ENCODE data around the gene COL26A1. TPM values are rescaled to one million over a fixed set of nuclear protein-coding genes. Genes with fewer than 3 reads are reported as not detected.

Gene COL26A1
- total RNA-seq, 1 donor from 2014 or later = 0.11 TPM

DNA sequence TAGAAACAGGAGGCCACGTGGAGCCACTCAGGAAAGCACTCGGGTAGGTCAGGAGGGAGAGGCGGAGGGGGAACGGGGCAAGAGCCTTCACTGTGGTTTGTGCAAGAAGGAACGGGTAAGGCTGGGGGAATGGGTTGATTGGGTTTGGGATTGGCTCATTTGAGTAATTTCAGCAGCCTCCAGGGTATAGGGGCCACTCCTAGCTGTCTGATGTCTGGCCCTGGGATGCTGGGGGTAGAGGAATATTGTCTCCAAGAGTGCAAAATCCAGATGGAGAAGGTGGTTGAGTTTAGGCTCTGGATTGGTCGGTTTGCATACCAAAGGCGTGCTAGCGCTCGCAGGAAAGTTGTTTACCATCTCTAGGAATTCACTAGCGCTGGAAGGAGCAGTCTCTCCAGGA, 219.2 kb downstream of the COL26A1 start:
- intact Hi-C loops (cut with micrococcal nuclease) = no loop called here
- DNase-seq (ENCODE audit: low spot score) = no peak
- no peaks in the 10 kb centered on the region for H3K36me3 Mint-ChIP-seq (ENCODE audit: low read depth)
- H3K4me3 Mint-ChIP-seq (ENCODE audit: low read depth) = no peak overlapping the region
- peaks cover 2% of the 10 kb centered on the region for H3K27me3 Mint-ChIP-seq (ENCODE audit: low read depth)
- H3K9me3 Mint-ChIP-seq = no peaks in the 10 kb centered on the region
- H3K27ac Mint-ChIP-seq = no peak overlapping the region
- H3K4me1 Mint-ChIP-seq (ENCODE audit: low read depth) = no peaks in the 10 kb centered on the region

DNA sequence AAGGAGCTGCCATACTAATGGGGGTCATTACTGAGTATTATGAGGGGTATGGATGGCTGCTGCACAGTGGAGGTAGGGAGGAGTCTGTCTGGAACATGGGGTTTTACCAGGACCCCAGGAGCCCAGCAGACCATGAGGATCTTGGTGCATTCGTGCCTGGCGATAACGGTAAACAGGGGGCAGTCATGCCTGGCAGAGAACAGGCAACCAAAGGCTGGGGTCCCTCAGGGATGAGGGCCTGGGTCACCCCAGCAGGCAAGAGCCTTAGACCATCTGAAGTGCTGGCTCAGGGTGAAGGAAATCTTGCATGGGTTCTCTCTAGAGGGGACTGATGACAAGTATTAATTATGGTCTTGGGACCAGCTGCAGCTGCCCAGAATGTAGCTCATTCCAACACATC, 220.3 kb downstream of the COL26A1 start:
- Mint-ChIP-seq H3K9me3 (no peaks in the 10 kb centered on the region), H3K27me3 (ENCODE audit: low read depth) (peaks cover 2% of the 10 kb centered on the region), H3K27ac (no peak overlapping the region), H3K4me1 (ENCODE audit: low read depth) (peaks cover 2% of the 10 kb centered on the region), H3K36me3 (ENCODE audit: low read depth) (no peaks in the 10 kb centered on the region), H3K4me3 (ENCODE audit: low read depth) (no peak overlapping the region)
- no peak for DNase-seq (ENCODE audit: low spot score)
- intact Hi-C loops (cut with micrococcal nuclease) = no loop called here

DNA sequence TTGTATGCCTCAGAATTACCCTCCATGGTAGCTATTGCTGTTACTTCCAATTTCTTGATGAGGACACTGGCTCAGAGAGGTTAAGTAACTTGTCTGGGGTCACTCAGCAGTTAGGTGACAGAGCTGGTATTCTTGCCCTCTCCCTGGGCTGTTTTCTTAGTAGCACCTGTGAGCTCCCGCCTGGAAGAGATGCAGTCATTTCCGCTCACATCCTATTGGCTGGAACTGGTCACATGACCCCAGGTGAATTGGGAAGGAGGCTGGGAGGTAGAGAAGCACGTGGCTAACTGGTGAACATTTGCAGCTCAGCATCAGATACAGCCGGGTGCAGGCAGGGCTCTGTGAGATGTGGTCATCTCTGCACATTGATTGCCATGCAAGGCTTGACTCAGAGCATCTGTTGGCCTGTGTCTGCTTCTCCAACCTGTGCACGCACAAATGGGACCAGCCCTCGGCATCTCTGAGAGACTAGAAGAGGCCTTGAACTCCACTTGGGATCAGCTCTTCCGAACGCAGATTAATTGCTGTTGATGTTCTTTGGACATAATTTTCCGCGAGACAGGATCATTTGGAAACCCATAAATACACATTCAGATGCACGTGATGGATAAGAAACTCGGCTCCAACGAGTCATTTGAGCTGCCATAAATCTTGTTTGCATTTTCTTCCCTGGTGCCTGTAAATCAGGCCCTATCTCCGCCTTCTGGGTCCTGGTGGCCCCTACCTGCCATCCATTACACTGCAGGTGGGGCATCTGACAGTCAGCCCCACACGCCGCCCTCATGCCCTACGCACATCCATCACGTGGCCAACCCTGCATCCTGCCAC, 223.6 kb downstream of the COL26A1 start:
- intact Hi-C loops (cut with micrococcal nuclease) = no loop called here
- Mint-ChIP-seq H3K27me3 (ENCODE audit: low read depth) (no peaks in the 10 kb centered on the region), H3K9me3 (no peaks in the 10 kb centered on the region), H3K36me3 (ENCODE audit: low read depth) (no peaks in the 10 kb centered on the region), H3K4me1 (ENCODE audit: low read depth) (peaks cover 2% of the 10 kb centered on the region), H3K4me3 (ENCODE audit: low read depth) (no peak overlapping the region), H3K27ac (no peak overlapping the region)
- DNase-seq (ENCODE audit: low spot score) = no peak

DNA sequence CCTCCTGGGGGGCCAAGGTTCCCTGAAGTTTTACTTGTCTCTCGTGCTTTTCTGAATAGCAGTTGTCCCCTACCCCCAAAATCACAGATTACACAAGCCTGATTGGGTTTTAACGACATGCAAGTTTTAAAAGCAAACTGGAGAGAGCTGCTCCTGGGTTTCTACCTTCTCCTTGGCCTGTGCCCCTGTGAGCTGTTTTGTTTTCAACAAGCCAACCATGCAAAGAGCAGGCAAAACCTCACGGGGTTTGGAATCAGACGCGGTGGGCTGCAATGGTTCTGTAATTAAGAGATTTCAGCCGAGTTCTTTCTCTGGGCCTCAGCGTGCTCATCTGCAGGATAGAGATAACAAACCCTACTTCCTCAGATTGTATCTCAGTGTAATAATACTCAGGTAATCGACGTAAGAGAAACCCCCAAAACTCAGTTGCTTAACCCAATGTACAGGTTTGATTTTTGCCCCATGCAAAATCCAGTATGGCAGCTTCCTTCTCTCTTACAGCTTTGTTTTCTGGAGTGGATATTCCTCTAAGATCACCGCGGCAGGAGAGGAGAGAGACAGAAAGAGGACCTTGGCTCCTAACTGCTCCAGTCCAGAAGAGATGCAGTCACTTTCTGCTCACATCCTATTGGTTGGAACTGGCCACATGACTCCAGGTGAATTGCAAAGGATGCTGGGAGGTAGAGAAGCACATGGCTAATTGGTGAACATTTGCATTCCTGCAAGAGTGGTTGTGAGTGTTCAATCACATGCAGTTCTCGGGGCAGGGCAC, 224.4 kb downstream of the COL26A1 start:
- no peak overlapping the region for H3K27ac Mint-ChIP-seq
- no peak for DNase-seq (ENCODE audit: low spot score)
- intact Hi-C loops (cut with micrococcal nuclease) = no loop called here
- no peaks in the 10 kb centered on the region for H3K36me3 Mint-ChIP-seq (ENCODE audit: low read depth)
- H3K4me3 Mint-ChIP-seq (ENCODE audit: low read depth) = no peak overlapping the region
- H3K27me3 Mint-ChIP-seq (ENCODE audit: low read depth) = no peaks in the 10 kb centered on the region
- no peaks in the 10 kb centered on the region for H3K9me3 Mint-ChIP-seq
- H3K4me1 Mint-ChIP-seq (ENCODE audit: low read depth) = peaks cover 2% of the 10 kb centered on the region

DNA sequence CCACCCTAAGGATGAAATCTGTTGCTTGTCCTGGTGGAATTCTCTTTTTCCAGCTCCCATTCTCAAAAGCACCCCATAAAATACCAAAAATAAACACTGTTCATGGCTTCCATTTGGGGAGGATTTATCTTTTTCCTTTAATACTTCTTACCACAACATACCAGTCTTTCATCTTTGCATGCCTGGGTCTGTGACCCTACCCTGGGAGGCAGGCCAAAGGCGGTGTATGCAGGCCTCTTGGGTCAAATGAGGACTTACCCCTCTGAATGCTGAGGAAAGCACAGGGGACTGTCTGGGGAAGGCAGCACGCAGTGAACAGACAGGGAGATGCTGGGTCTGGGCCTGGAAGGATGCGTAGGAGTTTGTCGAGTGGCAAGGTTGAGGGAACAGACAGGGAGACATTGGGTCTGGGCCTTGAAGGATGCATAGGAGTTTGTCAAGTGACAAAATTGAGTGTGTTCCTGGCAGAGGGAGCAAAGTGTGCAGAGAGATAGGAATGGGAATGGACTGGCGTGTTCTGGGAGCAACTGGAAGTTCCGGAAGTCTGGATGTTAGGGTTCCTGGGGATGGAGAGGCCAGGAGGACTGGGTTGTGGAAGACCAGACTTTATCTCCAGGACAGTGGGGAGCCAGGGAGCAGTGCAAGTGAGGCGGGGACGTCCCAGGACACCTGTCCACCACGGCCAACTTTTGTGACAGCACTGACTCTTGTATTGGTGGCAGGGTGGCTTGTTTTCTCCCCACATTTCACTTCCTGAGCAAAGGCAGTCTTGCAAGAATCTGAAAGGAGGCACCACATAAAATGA, 225.7 kb downstream of the COL26A1 start:
- Mint-ChIP-seq H3K27ac (no peak overlapping the region), H3K4me1 (ENCODE audit: low read depth) (peaks cover 2% of the 10 kb centered on the region), H3K9me3 (no peaks in the 10 kb centered on the region), H3K36me3 (ENCODE audit: low read depth) (no peaks in the 10 kb centered on the region), H3K4me3 (ENCODE audit: low read depth) (no peak overlapping the region), H3K27me3 (ENCODE audit: low read depth) (no peaks in the 10 kb centered on the region)
- intact Hi-C loops (cut with micrococcal nuclease) = no loop called here
- no peak for DNase-seq (ENCODE audit: low spot score)

DNA sequence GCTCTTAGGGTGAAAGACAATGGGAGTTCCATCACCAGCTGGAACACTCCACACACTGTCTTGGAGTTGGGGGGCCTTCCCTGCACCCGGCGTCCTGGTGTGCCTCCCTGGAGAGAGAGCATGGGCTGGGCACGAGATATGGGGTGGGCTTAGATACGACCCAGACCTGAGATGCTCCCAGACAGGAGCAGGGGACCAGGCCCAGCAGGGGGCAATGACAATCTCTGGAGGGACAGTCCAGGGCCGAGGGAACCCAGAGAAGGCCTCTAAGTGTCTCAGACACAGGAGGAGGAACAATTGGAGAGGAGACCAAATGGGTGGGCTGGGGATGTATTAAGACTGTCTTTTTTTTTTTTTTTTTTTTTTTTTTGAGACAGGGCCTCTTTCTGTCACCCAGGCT, 226.4 kb downstream of the COL26A1 start:
- Mint-ChIP-seq H3K27me3 (ENCODE audit: low read depth) (no peaks in the 10 kb centered on the region), H3K9me3 (no peaks in the 10 kb centered on the region), H3K4me3 (ENCODE audit: low read depth) (no peak overlapping the region), H3K27ac (no peak overlapping the region), H3K36me3 (ENCODE audit: low read depth) (no peaks in the 10 kb centered on the region), H3K4me1 (ENCODE audit: low read depth) (peaks cover 2% of the 10 kb centered on the region)
- intact Hi-C loops (cut with micrococcal nuclease) = no loop called here
- no peak for DNase-seq (ENCODE audit: low spot score)

DNA sequence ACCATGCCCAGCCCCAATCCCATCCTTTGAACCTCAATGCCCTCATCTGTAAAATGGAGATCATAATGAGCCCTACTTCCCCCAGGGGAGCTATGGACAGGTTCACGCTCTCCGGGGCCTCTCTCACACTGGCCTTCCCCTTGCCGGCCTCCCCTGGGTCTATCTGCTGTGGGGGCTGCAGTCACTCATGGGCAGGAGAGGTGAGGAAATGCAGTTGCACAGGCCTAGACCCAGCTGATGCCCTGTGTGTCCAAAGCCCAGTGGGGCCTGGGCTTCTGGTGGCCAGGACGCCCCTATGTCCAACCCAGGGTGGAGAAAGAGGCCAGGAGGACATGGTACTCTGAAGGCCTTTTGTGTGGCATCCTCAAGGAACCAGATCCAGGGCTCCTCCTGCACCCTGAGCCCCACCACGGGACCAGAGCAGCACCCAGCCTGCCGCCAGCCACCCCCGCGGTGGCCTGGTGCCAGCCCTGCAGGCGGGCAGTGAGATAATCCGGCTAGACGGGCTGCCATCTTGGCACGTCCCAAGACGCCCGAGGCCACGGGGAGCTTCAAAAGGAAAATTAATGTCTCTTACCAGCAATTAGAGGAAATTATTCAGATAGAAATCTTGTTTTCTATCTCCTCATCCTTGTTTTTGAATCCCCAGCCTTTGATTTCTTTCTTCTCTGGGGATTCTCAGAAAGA, 227.4 kb downstream of the COL26A1 start:
- Mint-ChIP-seq H3K4me3 (ENCODE audit: low read depth) (no peak overlapping the region), H3K36me3 (ENCODE audit: low read depth) (no peaks in the 10 kb centered on the region), H3K9me3 (no peaks in the 10 kb centered on the region), H3K27ac (no peak overlapping the region), H3K4me1 (ENCODE audit: low read depth) (peaks cover 2% of the 10 kb centered on the region), H3K27me3 (ENCODE audit: low read depth) (no peaks in the 10 kb centered on the region)
- intact Hi-C loops (cut with micrococcal nuclease) = no loop called here
- DNase-seq (ENCODE audit: low spot score) = no peak

DNA sequence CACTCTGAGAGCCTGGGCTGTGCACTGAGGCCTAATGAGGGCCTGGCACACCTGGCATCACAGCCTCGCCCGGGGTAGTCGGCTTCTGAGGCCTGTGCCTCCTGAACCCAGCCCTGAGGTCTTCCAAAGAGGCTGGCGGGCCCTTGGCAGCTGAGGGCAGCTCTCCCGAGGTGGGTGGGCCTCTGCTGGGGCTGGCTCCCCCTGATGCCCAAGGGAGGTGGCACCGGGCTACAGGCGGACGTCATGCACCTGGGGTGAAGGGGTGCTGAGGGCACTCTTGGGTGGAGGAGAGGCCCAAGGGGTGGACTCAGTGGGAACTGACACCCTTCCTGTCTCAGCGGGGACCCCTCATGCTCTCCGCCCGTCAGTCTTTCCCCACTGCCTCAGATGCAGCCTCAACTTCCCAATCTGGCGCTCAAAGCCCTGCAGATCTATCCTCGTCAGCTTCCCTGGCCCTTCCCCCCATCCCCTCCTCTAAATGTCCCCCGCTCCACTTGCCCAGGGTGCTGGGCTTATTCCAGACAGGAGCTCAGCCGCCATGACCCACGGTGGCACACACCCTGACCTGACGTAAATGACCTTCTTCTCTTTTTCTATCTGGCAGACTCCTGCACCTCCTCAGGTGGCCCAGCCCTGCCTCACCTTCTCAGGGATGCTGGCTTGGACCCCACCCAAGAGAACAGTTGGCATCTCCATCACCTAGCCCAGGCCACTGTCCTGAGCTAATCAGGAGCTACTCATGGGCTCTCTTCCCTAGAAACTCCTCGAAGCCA, 228.2 kb downstream of the COL26A1 start:
- intact Hi-C loops (cut with micrococcal nuclease) = no loop called here
- H3K9me3 Mint-ChIP-seq = no peaks in the 10 kb centered on the region
- no peak overlapping the region for H3K4me3 Mint-ChIP-seq (ENCODE audit: low read depth)
- H3K4me1 Mint-ChIP-seq (ENCODE audit: low read depth) = peaks cover 2% of the 10 kb centered on the region
- H3K27me3 Mint-ChIP-seq (ENCODE audit: low read depth) = no peaks in the 10 kb centered on the region
- no peak for DNase-seq (ENCODE audit: low spot score)
- H3K36me3 Mint-ChIP-seq (ENCODE audit: low read depth) = no peaks in the 10 kb centered on the region
- no peak overlapping the region for H3K27ac Mint-ChIP-seq

DNA sequence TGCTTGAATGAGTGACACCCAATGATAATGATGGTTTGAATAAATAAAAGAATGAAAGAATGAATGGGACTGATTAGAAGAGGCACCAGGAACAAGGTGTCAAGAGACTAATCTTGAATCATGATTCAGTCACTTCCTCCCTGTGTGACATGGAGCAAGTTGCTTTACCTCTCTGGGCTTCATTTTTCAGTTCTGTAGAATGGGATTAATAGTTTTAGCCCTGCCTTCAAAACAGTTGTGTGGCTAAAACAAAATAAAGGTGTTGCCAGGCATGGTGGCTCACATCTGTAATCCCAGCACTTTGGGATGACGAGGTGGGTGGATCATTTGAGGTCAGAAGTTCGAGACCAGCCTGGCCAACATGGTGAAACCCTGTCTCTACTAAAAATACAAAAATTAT, 228.8 kb downstream of the COL26A1 start:
- H3K36me3 Mint-ChIP-seq (ENCODE audit: low read depth) = no peaks in the 10 kb centered on the region
- H3K27me3 Mint-ChIP-seq (ENCODE audit: low read depth) = no peaks in the 10 kb centered on the region
- intact Hi-C loops (cut with micrococcal nuclease) = no loop called here
- no peak for DNase-seq (ENCODE audit: low spot score)
- no peaks in the 10 kb centered on the region for H3K9me3 Mint-ChIP-seq
- H3K4me1 Mint-ChIP-seq (ENCODE audit: low read depth) = peaks cover 2% of the 10 kb centered on the region
- H3K27ac Mint-ChIP-seq = no peak overlapping the region
- no peak overlapping the region for H3K4me3 Mint-ChIP-seq (ENCODE audit: low read depth)

DNA sequence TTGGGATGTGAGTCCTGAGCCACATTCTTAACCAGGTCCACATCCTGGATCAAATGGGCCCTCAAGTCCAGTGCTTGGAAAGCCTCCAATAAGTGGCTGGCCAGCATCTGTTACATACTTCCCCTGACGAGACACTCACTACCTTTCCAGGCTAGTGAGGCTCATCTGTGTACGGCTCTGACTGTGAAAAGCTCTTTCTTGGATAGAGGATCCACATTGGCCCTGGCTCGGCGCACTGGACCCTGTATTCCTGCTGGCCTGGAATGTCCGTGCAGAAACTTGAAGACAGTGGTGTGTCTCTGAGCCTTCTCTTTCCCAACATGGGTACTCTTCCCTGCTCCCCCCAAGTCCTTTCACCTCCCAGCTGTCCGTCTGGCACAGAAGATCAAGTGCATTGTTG, 230.9 kb downstream of the COL26A1 start:
- Mint-ChIP-seq H3K4me3 (ENCODE audit: low read depth) (no peak overlapping the region), H3K27ac (no peak overlapping the region), H3K36me3 (ENCODE audit: low read depth) (no peaks in the 10 kb centered on the region), H3K27me3 (ENCODE audit: low read depth) (no peaks in the 10 kb centered on the region), H3K9me3 (no peaks in the 10 kb centered on the region), H3K4me1 (ENCODE audit: low read depth) (no peaks in the 10 kb centered on the region)
- intact Hi-C loops (cut with micrococcal nuclease) = no loop called here
- no peak for DNase-seq (ENCODE audit: low spot score)

DNA sequence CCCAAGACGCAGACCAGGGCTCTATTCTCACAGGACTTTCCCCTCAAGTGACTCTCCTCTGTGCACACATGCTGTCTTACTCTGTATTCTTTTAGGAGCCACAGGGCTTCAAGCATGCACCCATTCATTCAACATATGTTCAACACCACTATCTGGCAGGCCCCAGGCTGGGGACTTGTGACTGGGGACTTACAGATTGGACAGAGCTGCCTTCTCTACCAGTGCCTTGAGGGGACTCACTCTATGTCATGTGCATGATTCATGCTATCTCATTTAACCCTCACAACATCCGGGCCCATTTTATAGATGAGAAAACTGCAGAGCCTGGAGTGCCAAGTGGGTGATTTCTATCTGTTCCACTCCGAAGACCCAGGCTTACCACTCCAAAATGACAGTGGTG, 232.1 kb downstream of the COL26A1 start:
- no peaks in the 10 kb centered on the region for H3K9me3 Mint-ChIP-seq
- no peaks in the 10 kb centered on the region for H3K4me1 Mint-ChIP-seq (ENCODE audit: low read depth)
- H3K4me3 Mint-ChIP-seq (ENCODE audit: low read depth) = no peak overlapping the region
- H3K27ac Mint-ChIP-seq = no peak overlapping the region
- H3K36me3 Mint-ChIP-seq (ENCODE audit: low read depth) = no peaks in the 10 kb centered on the region
- no peaks in the 10 kb centered on the region for H3K27me3 Mint-ChIP-seq (ENCODE audit: low read depth)
- no peak for DNase-seq (ENCODE audit: low spot score)
- intact Hi-C loops (cut with micrococcal nuclease) = no loop called here

DNA sequence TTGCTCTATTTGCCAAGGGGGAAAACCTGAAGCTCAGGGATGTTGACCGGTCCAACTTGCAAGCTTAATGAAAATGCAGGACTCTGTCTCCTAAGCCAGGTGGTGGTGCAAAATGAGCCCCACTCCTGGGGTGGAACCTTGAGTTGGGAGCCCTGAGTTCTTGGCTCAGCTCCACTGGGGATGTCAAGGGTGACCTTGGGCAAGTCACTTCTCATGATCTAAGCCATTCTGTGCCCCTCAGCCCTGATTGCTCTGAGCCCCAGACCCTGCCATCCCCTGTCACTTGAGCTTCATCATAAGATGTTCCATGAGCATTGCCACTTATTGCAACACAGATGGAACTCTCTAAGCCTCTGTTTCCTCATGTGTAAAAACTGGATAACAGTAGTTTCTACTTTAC, 232.6 kb downstream of the COL26A1 start:
- H3K4me1 Mint-ChIP-seq (ENCODE audit: low read depth) = no peaks in the 10 kb centered on the region
- intact Hi-C loops (cut with micrococcal nuclease) = no loop called here
- no peak for DNase-seq (ENCODE audit: low spot score)

More for the DNA sequence above, 232.6 kb downstream of the COL26A1 start:
- Mint-ChIP-seq H3K9me3 (no peaks in the 10 kb centered on the region), H3K36me3 (ENCODE audit: low read depth) (no peaks in the 10 kb centered on the region), H3K27me3 (ENCODE audit: low read depth) (no peaks in the 10 kb centered on the region), H3K27ac (no peak overlapping the region), H3K4me3 (ENCODE audit: low read depth) (no peak overlapping the region)
